COLO668 (cell line): ENCODE data around the gene KCNC4.
A peak's percentile ranks its signal among the peaks of the same experiment; 100 is the strongest.

Experiments
- DNase-seq: peaks from one replicate; lab custom pipeline; 2025; ENCODE audit not compliant: unreplicated experiment; lab: John Stamatoyannopoulos, UW

KCNC4 gene

GRCh38 chr1:110209715-110210603, at the start of gene KCNC4:
KCNC4 (plus strand) TSS chr1:110210314; CDS start chr1:110211500, 1,186 bp downstream.
- peak; percentile 95 for DNase-seq

- DNase-seq, result no peak
Observed at GRCh38 chr1:110160538-110161100, 49.5 kb upstream of the KCNC4 start.

GRCh38 chr1:110161165-110161564, 48.9 kb upstream of the KCNC4 start:
- DNase-seq, result no peak

- DNase-seq, result no peak
Observed at GRCh38 chr1:110161849-110162248, 48.3 kb upstream of the KCNC4 start.

- DNase-seq, result peak; percentile 80
Observed at GRCh38 chr1:110163591-110163990, 46.5 kb upstream of the KCNC4 start.

GRCh38 chr1:110164725-110165350, 45.3 kb upstream of the KCNC4 start:
- no peak for DNase-seq

- DNase-seq, result no peak
Observed at GRCh38 chr1:110165761-110166231, 44.3 kb upstream of the KCNC4 start.

- DNase-seq, result no peak
Observed at GRCh38 chr1:110166861-110167260, 43.3 kb upstream of the KCNC4 start.

- peak; percentile 18 for DNase-seq
Observed at GRCh38 chr1:110170766-110171733, 39.1 kb upstream of the KCNC4 start.

GRCh38 chr1:110172001-110172400, 38.1 kb upstream of the KCNC4 start:
- DNase-seq, result no peak

- no peak for DNase-seq
Observed at GRCh38 chr1:110173466-110174105, 36.5 kb upstream of the KCNC4 start.

GRCh38 chr1:110174961-110175360, 35.2 kb upstream of the KCNC4 start:
- DNase-seq, result no peak

GRCh38 chr1:110176299-110176956, 33.7 kb upstream of the KCNC4 start:
- peak; percentile 96 for DNase-seq

GRCh38 chr1:110177775-110178174, 32.3 kb upstream of the KCNC4 start:
- DNase-seq, result no peak

GRCh38 chr1:110183642-110184167, 26.4 kb upstream of the KCNC4 start:
- DNase-seq, result no peak

GRCh38 chr1:110184446-110184845, 25.7 kb upstream of the KCNC4 start:
- DNase-seq, result no peak

GRCh38 chr1:110185181-110185580, 24.9 kb upstream of the KCNC4 start:
- DNase-seq, result peak; percentile 96

GRCh38 chr1:110186558-110186957, 23.6 kb upstream of the KCNC4 start:
- no peak for DNase-seq

- DNase-seq, result no peak
Observed at GRCh38 chr1:110187139-110187890, 22.8 kb upstream of the KCNC4 start.
